ENCODE data around the gene APLNR.
A peak's percentile ranks its signal among the peaks of the same experiment; 100 is the strongest.

Gene APLNR

DNA sequence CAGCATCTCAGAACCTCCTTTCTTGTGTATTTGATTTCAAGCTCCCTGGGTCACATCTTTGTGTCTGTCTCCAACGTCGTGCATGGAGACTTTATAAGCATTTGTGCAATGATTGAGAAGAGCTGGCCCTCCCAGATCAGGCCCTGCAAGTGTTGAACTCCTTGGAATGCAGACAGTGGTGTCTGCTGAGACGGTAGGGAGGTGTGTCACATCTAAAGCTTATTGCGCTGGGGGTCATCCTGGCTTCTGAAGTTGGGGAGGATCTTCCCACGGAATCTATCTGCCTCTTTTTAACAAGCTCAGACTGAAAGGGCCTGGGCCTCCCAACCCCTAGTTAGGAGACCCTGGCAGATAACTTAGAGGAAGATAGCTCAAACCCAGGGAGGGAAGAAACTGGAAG is 6.7 kb downstream of the APLNR start:
- Histone ChIP-seq H3K27ac (no peak overlapping the region), H3K4me3 (no peak overlapping the region)
- TF ChIP-seq, protein P1, sequence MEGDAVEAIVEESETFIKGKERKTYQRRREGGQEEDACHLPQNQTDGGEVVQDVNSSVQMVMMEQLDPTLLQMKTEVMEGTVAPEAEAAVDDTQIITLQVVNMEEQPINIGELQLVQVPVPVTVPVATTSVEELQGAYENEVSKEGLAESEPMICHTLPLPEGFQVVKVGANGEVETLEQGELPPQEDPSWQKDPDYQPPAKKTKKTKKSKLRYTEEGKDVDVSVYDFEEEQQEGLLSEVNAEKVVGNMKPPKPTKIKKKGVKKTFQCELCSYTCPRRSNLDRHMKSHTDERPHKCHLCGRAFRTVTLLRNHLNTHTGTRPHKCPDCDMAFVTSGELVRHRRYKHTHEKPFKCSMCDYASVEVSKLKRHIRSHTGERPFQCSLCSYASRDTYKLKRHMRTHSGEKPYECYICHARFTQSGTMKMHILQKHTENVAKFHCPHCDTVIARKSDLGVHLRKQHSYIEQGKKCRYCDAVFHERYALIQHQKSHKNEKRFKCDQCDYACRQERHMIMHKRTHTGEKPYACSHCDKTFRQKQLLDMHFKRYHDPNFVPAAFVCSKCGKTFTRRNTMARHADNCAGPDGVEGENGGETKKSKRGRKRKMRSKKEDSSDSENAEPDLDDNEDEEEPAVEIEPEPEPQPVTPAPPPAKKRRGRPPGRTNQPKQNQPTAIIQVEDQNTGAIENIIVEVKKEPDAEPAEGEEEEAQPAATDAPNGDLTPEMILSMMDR (IDR thresholded peaks at IDR 0.05): no peak
- DNase-seq (ENCODE audit: low spot score): no peak

DNA sequence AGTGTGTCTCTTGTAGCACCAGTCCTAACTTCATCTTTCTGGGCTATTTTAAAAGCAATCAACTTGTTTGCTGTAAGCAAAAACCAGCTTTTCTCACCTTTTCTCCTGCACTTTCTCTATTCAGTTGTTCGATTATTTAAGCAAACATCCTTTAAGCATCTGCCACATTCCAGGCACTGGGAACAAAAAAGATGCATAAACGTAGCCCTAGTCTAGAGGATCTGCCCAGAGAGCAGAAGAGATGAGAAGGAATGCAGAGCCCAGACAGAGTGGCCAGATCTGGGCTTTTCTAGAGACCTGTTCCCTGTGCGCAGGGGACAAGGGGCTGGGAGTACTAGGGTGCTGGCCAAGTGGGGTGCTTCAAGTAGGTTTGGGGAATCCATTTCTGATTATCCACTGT is 8.4 kb downstream of the APLNR start:
- TF ChIP-seq, protein P1 (IDR thresholded peaks at IDR 0.05): no peak
- H3K27ac ChIP-seq: no peak overlapping the region
- no peak overlapping the region for H3K4me3 ChIP-seq
- no peak for DNase-seq (ENCODE audit: low spot score)

DNA sequence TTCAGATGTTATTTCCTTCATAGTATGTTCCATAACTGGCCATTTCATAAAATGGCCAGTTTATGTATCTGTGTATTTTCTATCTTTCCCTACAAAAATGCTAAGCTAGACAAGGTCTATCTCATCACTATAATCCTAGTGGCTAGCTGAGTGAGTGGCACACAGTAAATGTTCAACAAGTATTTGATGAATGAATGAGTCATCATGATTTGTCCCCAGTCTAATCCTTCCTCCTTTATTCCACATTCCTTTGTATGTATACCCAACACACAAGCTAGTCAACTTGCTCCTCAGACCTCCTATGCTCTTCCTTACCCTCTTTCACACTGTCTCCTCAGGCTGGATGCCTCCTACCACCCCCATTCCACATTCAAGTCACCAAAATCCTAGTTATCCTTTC is 12.5 kb downstream of the APLNR start:
- Histone ChIP-seq H3K27ac (no peak overlapping the region), H3K4me3 (no peak overlapping the region)
- TF ChIP-seq, protein P1 (IDR thresholded peaks at IDR 0.05): no peak
- no peak for DNase-seq (ENCODE audit: low spot score)

DNA sequence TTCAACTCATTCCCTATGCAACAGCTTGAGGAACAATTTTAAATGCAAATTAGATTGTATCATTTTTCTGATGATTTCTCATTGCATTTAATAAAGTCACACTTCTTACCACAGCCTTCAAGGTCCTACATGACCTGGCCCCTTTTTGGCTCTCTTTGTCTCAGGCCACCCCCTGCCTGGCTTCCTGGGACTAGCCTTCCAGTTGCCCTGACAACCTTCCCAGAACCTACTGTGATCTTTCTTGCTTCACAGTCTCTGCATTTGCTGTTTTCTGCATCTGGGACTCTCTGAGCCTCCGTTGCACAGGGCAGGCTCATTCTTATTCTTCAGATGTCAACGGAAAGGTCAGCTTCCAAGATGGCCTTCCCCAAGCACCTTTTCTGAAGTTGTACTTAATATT is 12.9 kb downstream of the APLNR start:
- no peak overlapping the region for H3K27ac ChIP-seq
- no peak overlapping the region for H3K4me3 ChIP-seq
- TF ChIP-seq, protein P1 (IDR thresholded peaks at IDR 0.05): no peak
- DNase-seq (ENCODE audit: low spot score): no peak

DNA sequence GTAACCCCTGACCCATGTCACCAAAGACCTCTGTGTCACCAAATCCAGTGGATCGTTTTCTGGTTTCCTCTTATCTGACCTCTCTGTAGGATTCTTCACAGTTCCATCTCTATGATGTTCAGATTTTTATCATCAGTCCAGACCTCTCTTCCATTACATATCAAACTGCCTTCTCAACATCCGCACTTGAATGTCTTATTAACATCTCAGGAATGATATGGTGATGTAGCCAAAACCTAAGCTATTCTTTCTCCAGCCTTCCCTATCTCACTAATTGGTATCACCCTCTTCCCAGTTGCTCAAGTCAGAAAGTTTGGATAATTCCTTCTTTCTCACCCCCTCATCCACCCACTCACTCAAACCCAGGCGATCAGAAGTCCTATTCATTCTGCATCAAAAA is 13.4 kb downstream of the APLNR start:
- Histone ChIP-seq H3K27ac (no peak overlapping the region), H3K4me3 (no peak overlapping the region)
- TF ChIP-seq, protein P1 (IDR thresholded peaks at IDR 0.05): no peak
- no peak for DNase-seq (ENCODE audit: low spot score)

DNA sequence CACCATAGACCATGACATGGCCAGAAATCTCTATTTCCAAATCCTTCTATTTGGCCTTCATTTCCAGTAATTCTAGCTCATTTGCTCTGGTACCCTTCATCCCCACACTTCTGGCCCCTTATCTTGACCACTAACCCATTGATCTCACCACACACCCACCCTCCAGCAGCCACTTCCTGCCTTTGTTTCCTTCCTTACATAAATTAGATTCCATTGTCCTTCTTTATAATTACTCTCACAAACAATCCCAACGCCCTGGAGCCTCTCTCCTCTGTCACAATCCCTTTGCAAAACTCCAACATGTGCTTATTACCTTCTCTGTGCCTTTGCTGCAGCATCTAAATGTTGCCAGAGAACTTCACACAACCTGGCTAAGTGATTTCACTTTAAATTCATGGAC is 14.8 kb downstream of the APLNR start:
- Histone ChIP-seq H3K4me3 (no peak overlapping the region), H3K27ac (no peak overlapping the region)
- TF ChIP-seq, protein P1 (IDR thresholded peaks at IDR 0.05): no peak
- DNase-seq (ENCODE audit: low spot score): no peak

DNA sequence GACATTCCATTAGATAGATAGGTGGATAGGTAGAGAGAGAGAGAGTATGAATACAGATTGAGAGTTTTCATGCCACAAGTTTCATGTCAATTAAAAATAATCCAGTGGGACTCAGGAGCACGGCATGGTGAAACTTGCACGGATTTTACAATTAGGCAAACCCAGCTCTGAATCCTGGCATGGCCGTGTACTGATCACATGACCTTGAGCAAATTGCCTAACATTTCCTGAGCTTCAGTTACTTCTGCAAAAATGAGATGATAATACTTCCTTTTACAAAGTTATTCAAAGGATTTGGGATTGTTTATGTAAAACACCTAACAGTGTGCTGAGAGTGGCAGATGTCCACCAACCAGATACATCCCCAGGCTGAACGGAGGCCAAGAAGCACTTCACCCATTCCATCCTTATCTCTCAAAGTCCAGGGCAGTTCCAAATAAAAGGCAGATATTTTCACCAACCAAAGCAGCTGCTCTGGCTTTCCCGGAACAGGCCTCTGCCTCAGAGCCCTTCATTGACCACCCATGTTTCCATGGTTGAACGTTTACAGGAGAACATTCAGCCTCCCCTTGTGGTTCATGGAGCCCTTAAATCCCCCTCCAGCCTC is 17.9 kb downstream of the APLNR start:
- DNase-seq (ENCODE audit: low spot score): no peak
- TF ChIP-seq, protein P1 (IDR thresholded peaks at IDR 0.05): no peak
- H3K27ac ChIP-seq: peak overlapping the region in 1 of 2 donors; percentile 2
- no peak overlapping the region for H3K4me3 ChIP-seq

All from coronary artery (tissue), 2 donors.